AG04450 (cell line): Measurements from ENCODE around the gene CFAP43. TPM values are rescaled to one million over a fixed set of nuclear protein-coding genes. Genes with fewer than 3 reads are reported as not detected.

Experiments used
- CTCF ChIA-PET: fragments of 300-600, 350-600 bp; formaldehyde crosslinking; extraction: SDS; loops from one replicate; lab custom pipeline; 2022; ENCODE audit warnings: antibody characterized with exemption, inconsistent platforms; lab: Charles Lee
- POLR2A ChIA-PET: fragments of 350-600 bp; formaldehyde crosslinking; extraction: SDS; loops from one replicate; lab custom pipeline; 2021; ENCODE audit warnings: antibody characterized with exemption, inconsistent platforms; lab: Yijun Ruan, JAX
- DNase-seq: peaks from one replicate; pipeline ENCODE4 v3.0.0-alpha.2; 2011; ENCODE audit warnings: low read depth, low spot score
- H3K27ac ChIP-seq: one replicate; pipeline ENCODE4 v1.5.1; 2012; ENCODE audit warnings: low read depth, low read length, control low read depth
- H3K27me3 ChIP-seq: one replicate; pipeline ENCODE4 v1.6.0; 2012; ENCODE audit warnings: low read length; ENCODE audit not compliant: control insufficient read depth, insufficient read depth
- H3K4me3 ChIP-seq: 2 replicates; pipeline ENCODE4 v1.5.1; 2011; ENCODE audit warnings: mild to moderate bottlenecking, low read depth, low read length, control low read depth
- H3K9me3 ChIP-seq: 2 replicates; pipeline ENCODE4 v1.5.1; 2012; ENCODE audit warnings: low read length; ENCODE audit not compliant: control insufficient read depth, insufficient read depth
- CTCF ChIP-seq: IDR thresholded peaks from 2 replicates; pipeline ENCODE4 v1.5.1; 2011; ENCODE audit warnings: low read depth, low read length, control low read depth, inconsistent platforms
- polyA plus RNA-seq: library from polyadenylated mRNA; depleted of rRNA; stranded (reverse); fragments of >200 nt; gene quantifications from 2 replicates; pipeline ENCODE4 v1.2.3, GENCODE V29; 2011

CFAP43 gene
- polyA plus RNA-seq, 1 experiment, result 0.07 TPM

DNA sequence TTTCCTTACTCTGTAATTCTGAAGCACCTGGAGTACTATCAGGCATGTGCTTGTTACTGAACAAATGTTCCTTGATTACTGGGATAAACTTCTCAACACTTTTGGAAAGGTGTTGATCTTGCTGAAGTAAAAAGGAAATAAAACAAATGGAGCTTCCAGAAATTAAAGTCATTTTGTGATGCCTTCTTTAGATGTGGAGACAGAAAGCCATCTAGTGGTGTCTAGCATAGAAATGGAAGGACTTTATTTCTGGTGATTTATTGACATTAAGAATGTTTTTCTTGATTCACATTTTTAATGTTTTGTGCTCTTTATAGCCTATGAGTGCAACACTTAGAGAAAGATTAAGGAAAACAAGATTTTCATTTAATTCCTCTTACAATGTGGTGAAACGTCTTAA is 108.8 kb downstream of the CFAP43 start:
- POLR2A ChIA-PET, result no interaction called here
- no peak for DNase-seq
- CTCF ChIA-PET, result interaction anchor here (0.5 to 5.7 kb wide), 7 partner anchors 54 to 236 kb away, joined by 3 to 35 read pairs (median 5); partner anchors contain the start of gene GSTO1

GRCh38 chr10:104122225-104123107 is 109.7 kb downstream of the CFAP43 start:
- no peaks in the 10 kb centered on the region; the same call in 1 of the 2 replicates for H3K9me3 ChIP-seq
- POLR2A ChIA-PET, result interaction anchor here (0.6 to 1.8 kb wide), 6 partner anchors 12 to 155 kb away, joined by 3 to 13 read pairs (median 5); partner anchors contain the start of gene SLK
- H3K27ac ChIP-seq, result peak overlapping the region; percentile 23
- no peaks in the 10 kb centered on the region for H3K27me3 ChIP-seq
- no peak for TF ChIP-seq CTCF
- H3K4me3 ChIP-seq, result peak overlapping the region; percentile 90
- CTCF ChIA-PET, result interaction anchor here (0.5 to 5.7 kb wide), 43 partner anchors 8 to 725 kb away, joined by 3 to 46 read pairs (median 4); partner anchors contain the start of genes CFAP43, GSTO1 and GSTO2
- DNase-seq, result no peak

More for the DNA sequence above, 108.8 kb downstream of the CFAP43 start:
- Histone ChIP-seq H3K27me3 (no peaks in the 10 kb centered on the region), H3K4me3 (no peak overlapping the region), H3K27ac (no peak overlapping the region), H3K9me3 (no peaks in the 10 kb centered on the region; the same call in 1 of the 2 replicates)
- peak; percentile 42 for TF ChIP-seq CTCF

DNA sequence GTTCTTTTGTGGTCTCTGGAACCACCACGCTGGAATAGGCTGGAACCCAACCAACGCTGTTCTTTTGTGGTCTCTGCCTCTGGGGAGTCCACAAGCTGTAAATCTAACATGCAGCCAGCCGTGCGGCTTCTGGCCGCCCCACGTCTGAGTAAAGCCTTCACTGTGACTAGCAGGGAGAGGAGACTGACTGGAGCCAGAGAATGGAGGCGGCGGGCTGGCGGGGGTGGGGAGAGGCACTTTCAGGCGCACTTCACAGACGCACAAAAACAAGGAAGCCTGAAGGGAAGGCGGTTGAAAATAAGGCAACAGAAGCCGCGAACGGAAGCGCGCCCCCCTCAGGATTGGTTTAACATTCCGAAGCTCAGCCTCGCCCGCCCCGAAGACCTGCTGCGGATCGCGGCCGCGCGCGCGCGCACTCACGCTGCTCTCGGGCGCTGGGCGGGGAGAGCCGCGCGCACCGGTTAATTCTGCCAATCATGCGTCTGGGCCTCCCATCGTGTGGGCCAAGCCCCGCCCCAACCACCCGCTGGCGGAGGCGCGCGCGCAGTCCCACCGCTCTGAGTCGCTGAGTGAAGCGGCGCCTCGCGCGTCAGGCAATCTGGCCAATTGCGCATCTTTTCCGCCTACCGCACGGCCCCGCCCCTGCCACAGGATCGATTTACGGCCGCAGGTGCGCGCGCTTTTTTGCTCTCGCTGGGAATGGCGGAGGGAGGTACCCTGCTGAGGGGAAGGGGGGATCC is 110.5 kb downstream of the CFAP43 start, which contains the start of gene SFR1:
Gene SFR1 (plus strand): TSS at position 687 of the 740 bp plus-strand sequence. CDS start 13 bp downstream, at position 700.
- ChIA-PET POLR2A (interaction anchor here (0.6 to 1.8 kb wide), 9 partner anchors 12 to 233 kb away, joined by 3 to 13 read pairs (median 5); partner anchors contain the start of genes GSTO1 and SLK), CTCF (interaction anchor here (0.5 to 5.7 kb wide), 48 partner anchors 9 to 724 kb away, joined by 3 to 46 read pairs (median 4); partner anchors contain the start of genes CFAP43, GSTO1 and GSTO2)
- DNase-seq, result peak; percentile 94

GRCh38 chr10:104120903-104121484 is 111.2 kb downstream of the CFAP43 start:
- POLR2A ChIA-PET, result interaction anchor here (0.6 to 1.8 kb wide), 12 partner anchors 11 to 492 kb away, joined by 3 to 13 read pairs (median 5); partner anchors contain the start of genes GSTO1 and SLK
- TF ChIP-seq CTCF, result no peak
- Histone ChIP-seq H3K27me3 (no peaks in the 10 kb centered on the region), H3K27ac (peak overlapping the region; percentile 99), H3K4me3 (peak overlapping the region; percentile 80), H3K9me3 (no peaks in the 10 kb centered on the region; the same call in 1 of the 2 replicates)
- CTCF ChIA-PET, result interaction anchor here (0.6 to 5.7 kb wide), 38 partner anchors 8 to 873 kb away, joined by 3 to 46 read pairs (median 5); partner anchors contain the start of gene GSTO1
- peak; percentile 84 for DNase-seq

More for the DNA sequence above, 110.5 kb downstream of the CFAP43 start, which contains the start of gene SFR1:
- Histone ChIP-seq H3K27me3 (no peaks in the 10 kb centered on the region), H3K9me3 (no peaks in the 10 kb centered on the region; the same call in 1 of the 2 replicates), H3K4me3 (peak within 1 kb of the TSS; percentile 90), H3K27ac (peak within 1 kb of the TSS; percentile 99)
- TF ChIP-seq CTCF, result peak; percentile 62
